GM18873 (cell line): ENCODE results near the gene HBP1.
"Not testable (repeated sequence)": the region's sequence is repeated elsewhere in the genome, so short reads cannot be mapped to it uniquely, and the experiment has no call there.

Experiments used
- ATAC-seq: cut with Tn5 transposase; IDR thresholded peaks from one replicate; pipeline ENCODE4 v1.9.1; 2021; ENCODE audit warnings: mild to moderate bottlenecking, moderate library complexity, moderate number of reproducible peaks; ENCODE audit not compliant: unreplicated experiment, low FRiP score

HBP1 gene

DNA sequence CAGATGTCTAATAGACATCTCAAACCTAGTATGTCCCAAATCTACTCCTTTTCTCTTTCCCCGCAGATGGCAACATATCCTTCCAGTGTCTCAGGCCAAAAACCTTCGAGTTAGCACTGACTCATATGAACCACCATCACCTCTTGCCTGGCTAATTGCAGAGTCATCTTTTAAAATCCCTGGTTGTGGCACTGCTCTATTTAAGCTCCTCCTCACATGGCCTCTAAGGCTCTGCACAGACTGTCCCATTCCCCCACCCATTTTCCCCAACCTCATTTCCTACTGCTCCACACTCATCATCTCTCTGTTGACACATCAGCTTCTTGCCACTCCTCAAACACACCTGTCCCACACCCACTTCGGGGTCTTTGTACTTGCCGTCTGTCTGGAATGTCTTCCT lies 16.8 kb upstream of the HBP1 start:
- ATAC-seq: no peak

GRCh38 chr7:107154826-107155225 lies 14.0 kb upstream of the HBP1 start:
- no peak for ATAC-seq

DNA sequence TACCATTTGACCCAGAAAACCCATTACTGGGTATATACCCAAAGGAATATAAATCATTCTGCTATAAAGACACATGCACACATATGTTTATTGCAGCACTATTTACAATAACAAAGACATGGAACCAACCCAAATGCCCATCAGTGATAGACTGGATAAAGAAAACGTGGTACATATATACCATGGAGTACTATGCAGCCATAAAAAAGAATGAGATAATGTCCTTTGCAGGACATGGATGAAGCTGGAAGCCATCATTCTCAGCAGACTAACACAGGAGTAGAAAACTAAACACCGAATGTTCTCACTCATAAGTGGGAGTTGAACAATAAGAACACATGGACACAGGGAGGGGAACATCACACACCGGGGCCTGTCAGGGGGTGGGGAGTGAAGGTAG lies 13.1 kb upstream of the HBP1 start:
- ATAC-seq: not testable (repeated sequence)

GRCh38 chr7:107157091-107157490 lies 11.7 kb upstream of the HBP1 start:
- ATAC-seq: no peak

GRCh38 chr7:107158028-107158427 lies 10.8 kb upstream of the HBP1 start:
- no peak for ATAC-seq

DNA sequence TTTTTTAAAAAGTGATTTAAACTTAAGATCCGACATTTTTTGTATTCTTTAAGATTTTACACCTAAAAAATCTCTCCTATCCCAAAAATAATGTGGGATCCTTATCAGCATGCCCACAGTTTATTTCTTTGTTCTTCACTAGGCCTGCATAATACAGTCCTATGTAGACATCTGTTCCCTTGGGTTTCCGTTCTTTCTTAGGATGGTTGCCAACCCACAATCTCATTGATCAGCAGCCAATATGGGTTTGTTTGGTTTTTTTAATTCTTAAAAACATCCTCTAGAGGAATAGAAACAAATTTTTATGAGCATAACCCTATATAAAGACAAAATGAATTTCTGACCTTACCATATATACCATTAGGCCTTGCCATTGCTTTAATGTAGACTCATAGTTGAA lies 8.4 kb upstream of the HBP1 start:
- ATAC-seq: no peak

- no peak for ATAC-seq
Measured at GRCh38 chr7:107161415-107161814, 7.4 kb upstream of the HBP1 start.

- no peak for ATAC-seq
Measured at GRCh38 chr7:107162475-107162874, 6.3 kb upstream of the HBP1 start.

DNA sequence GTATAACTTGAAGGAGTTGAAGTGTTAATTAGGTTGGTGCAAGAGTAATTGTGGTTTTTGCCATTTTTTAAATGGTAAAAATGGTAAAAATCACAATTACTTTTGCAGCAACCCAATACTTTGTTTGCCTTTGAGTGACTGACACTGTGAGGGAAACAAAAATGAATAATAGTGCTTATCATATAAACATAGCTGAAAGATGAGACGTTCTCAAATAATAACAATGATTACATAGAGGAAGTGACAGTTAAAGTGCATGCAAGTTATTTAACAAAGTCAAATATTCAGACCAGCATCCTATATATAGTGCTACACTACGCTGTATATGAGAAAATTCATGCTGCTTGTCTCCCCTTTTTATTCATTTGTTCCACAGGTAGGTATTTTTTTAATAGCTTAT lies 4.7 kb upstream of the HBP1 start:
- ATAC-seq: no peak

DNA sequence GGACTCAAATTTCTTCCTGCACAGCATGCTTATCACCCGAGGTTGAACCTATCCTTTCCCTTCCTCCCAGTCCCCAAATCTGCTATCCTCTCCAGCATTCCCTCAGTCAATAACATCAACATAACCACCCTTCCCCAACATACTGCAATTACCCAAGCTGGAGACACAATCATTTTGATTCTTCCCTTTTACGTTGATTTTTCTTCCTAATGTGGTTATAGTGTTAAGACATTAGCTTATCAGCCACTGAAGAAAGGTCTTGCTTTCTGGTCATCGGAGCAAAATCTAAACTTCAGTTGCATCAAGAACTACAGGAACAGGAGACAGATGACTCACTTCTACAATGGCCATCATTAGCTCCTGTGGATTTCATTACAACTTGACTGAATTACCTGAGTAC lies 3.5 kb upstream of the HBP1 start:
- no peak for ATAC-seq

DNA sequence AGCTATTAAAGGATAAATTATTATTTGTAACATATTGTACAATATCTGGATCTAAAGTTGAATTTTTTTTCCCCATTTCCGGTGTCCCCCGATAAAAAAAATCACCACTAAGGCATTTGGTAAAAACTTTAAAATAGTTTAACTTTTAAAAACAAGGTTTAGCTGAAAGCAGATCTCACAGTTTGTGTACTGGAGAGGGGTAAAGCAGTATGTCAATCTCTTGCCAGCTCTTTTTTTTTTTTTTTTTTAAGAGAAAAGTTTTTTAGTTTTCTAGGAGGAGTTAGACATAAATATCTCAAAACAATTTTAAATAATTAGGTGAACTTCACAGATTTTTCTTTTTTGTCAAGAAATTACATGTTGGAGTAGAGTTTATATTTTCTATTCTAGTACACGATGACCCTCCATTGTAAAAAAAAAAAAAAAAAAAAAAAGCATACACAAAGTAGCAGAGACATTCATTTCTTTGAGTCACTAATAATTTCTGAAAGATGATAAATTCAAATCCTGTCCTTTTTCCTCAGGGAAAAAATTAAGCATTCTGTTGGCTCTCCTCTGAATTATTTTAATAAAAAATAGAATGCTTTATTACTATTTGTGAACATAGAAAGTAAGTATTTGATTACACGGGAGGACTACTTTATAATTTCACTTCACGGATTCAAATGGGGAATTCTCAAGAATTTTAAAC lies 1.9 kb upstream of the HBP1 start:
- no peak for ATAC-seq

- ATAC-seq: no peak
Measured at GRCh38 chr7:107167483-107168232, 1.1 kb upstream of the HBP1 start.

- ATAC-seq: no peak
Measured at GRCh38 chr7:107169120-107170050, 582 bp downstream of the HBP1 start.

- no peak for ATAC-seq
Measured at GRCh38 chr7:107170051-107170915, 1.5 kb downstream of the HBP1 start.

- ATAC-seq: no peak
Measured at GRCh38 chr7:107171496-107171895, 2.7 kb downstream of the HBP1 start.

DNA sequence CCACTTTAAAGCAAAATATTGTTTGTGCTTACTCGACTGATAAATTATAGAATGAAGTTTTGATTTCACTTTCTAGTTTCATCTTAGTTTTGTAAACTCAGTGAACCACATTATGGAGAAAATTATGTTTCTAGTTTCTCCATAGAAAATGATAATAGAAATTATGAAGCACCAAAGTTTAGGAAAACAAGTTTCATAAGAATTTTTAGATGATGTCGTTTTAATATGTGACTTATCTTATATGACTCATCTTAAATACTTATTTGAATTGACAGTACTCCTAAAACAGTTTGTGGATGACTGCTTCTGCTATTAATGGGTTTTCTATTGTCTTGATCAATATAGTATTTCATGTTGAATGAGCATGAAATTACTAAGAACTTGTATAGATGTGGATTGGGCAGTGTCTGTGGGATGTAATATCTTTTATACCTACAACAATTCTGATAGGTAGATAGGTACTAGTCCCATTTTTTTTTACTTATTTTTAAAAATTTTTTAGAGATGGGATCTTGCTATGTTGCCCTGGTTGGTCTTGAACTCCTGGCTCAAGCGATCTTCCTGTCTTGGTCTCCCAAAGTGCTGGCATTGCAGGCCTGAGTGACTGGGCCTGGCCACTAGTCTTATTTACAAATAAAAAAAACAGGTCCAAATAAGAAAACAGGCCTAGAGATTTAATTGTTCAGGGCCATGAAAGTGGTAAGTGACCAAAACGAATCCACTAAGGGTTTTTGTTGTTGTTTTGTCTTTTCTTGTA lies 3.7 kb downstream of the HBP1 start:
- no peak for ATAC-seq

GRCh38 chr7:107173191-107173590 lies 4.4 kb downstream of the HBP1 start:
- no peak for ATAC-seq

- ATAC-seq: peak; percentile 42
Measured at GRCh38 chr7:107173691-107174406, 5.0 kb downstream of the HBP1 start.
